HCT116 (cell line): ENCODE data around the gene CSF1R.

Experiments used
- CEBPB ChIP-seq: IDR thresholded peaks from 2 replicates; pipeline ENCODE4 v1.6.1; 2012; ENCODE audit warnings: low read depth
- CTCF ChIP-seq, 3 experiments: fragments of 200-600 bp in 1 of 3; sonication (generic) in 1 of 3; IDR thresholded peaks in 2 of 3; conservative IDR thresholded peaks in 1 of 3; 2 replicates each; pipeline ENCODE4 v1.5.1; 2012 to 2017; ENCODE audit warnings: low read depth in 2 of 3, low read length in 2 of 3, antibody characterized with exemption in 1 of 3, borderline replicate concordance in 1 of 3, control low read depth in 1 of 3, mild to moderate bottlenecking in 1 of 3, mixed read lengths in 1 of 3, mixed run types in 1 of 3, moderate library complexity in 1 of 3; ENCODE audit not compliant: insufficient read depth in 1 of 3
- POLR2AphosphoS5 ChIP-seq: IDR thresholded peaks from 2 replicates; pipeline ENCODE4 v1.6.1; 2011; ENCODE audit warnings: mild to moderate bottlenecking, low read depth, low read length, moderate library complexity
- RAD21 ChIP-seq: IDR thresholded peaks from 2 replicates; pipeline ENCODE4 v1.6.1; 2012; ENCODE audit warnings: low read depth, mild to moderate bottlenecking
- SP1 ChIP-seq: IDR thresholded peaks from 2 replicates; pipeline ENCODE4 v1.6.1; 2012; ENCODE audit warnings: low read depth
- TF ChIP-seq, protein P1 (sequence below): IDR thresholded peaks from 2 replicates; pipeline ENCODE4 v1.6.1; 2012

DNA sequence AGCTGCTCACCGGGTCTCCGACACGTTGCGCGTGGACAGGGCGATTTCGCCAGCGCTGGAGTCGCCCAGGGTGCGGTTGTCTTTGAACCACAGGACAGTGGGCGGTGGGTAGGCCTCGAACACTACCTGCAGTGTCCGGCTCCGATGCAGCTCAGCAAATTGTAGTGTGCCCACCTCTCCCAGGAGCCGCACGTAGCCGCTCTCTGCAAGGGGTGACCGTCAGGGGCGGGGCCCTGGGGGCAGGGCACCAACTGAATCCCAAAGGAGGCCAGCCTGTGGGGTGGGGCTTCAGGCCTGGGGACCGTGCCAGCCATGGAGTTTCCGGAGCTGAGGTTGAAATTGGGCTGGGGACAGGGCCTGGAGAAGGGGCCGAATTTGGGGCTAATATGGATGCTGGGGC is 46.4 kb upstream of the CSF1R start:
- no peak for TF ChIP-seq CTCF (IDR thresholded peaks at IDR 0.05 in 2 of 3, conservative IDR thresholded peaks at IDR 0.05 in 1 of 3; ENCODE audit: borderline replicate concordance in 1 of 3, insufficient read depth in 1 of 3, low read depth in 2 of 3, low read length in 2 of 3)
- TF ChIP-seq, protein P1, sequence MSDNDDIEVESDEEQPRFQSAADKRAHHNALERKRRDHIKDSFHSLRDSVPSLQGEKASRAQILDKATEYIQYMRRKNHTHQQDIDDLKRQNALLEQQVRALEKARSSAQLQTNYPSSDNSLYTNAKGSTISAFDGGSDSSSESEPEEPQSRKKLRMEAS = no peak
- TF ChIP-seq POLR2AphosphoS5 = no peak
- no peak for TF ChIP-seq RAD21
- TF ChIP-seq CEBPB = no peak
- no peak for TF ChIP-seq SP1
